ENCODE data around the gene ARHGAP21.

The ARHGAP21 gene

GRCh38 chr10:24569828-24570657, 153.6 kb downstream of the ARHGAP21 start:
- no peak for DNase-seq

DNA sequence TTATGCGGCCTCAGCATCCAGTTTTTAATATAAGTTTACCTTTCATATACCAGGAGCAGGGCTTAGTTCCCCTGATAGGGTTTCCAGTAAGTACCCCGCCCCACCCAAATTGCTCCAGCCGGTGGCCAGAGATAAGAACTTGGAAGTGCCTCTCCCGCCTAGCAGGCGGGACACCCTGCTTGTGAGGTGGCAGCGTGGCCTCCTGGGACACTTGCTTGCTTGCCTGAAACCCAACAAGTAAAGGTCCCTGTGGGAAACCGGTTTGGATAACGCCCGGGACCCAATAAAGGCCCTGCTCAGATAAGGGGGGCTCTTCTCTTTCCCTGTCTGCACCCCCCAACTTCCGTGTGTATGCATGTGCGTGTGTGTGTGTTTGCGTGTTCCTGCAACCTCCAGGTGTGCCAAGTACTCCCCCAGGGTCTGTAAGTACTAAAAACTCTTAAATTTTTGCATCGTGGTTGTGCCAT, 154.3 kb downstream of the ARHGAP21 start:
- no peak for DNase-seq

GRCh38 chr10:24568042-24568441, 155.6 kb downstream of the ARHGAP21 start:
- no peak for DNase-seq

DNA sequence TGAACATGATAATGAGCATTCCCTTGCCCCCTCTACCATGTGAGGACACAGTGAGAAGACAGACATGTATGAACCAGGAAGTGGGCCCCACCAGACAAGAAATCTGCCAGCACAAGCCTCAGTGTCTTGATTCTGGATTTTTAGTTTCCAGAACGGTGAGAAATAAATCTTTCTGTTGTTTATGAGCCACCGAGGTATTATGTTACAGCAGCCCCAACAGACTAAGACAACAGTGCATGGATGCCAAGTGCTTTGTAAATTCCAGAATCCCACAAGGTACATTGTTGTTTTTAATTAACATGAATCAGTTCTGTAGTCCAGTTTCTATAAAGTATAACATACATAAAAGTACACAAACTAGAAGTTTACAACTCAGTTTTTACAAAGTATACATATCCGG, 162.2 kb downstream of the ARHGAP21 start:
- no peak for DNase-seq

DNA sequence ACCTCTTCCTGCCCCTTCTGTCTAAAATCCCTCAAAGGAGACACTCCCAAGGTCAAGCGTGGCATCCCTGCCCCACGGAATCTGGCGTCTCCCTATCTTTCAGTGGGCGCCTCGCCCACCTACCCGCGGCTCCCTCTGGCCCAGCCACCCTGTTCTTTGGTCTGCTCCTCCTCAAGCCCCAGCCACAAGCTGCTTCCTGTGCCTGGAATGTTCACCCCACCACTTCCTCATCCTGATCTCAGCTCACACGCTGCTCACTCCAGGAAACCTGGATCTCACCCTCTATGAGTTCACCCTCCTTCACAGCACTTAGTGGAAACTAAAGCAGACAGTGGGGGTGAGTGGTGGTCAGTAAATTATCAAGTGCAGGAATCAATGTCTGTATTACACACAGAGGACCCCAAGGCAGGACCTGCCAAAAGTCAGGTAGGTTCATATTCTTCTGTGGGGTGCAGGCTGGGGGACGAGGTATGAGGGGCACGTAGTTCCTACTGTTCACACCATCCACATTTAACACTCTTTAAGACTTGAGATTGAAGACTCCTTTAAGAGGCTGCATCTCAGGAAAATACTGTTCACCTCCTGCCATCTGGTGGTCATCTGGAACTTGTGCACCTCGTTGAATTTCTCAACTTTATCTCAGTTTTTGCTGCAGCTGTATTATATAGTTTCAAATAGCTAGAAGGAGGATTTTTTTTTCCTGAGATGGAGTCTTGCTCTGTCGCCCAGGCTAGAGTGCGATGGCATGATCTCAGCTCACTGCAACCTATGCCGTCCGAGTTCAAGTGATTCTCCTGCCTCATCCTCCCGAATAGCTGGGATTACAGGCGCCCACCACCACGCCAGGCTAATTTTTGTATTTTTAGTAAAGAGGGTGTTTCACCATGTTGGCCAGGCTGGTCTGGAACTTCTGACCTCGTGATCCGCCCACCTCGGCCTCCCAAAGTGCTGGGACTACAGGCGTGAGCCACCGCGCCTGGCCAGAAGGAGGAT, 166.6 kb downstream of the ARHGAP21 start:
- DNase-seq, result no peak

DNA sequence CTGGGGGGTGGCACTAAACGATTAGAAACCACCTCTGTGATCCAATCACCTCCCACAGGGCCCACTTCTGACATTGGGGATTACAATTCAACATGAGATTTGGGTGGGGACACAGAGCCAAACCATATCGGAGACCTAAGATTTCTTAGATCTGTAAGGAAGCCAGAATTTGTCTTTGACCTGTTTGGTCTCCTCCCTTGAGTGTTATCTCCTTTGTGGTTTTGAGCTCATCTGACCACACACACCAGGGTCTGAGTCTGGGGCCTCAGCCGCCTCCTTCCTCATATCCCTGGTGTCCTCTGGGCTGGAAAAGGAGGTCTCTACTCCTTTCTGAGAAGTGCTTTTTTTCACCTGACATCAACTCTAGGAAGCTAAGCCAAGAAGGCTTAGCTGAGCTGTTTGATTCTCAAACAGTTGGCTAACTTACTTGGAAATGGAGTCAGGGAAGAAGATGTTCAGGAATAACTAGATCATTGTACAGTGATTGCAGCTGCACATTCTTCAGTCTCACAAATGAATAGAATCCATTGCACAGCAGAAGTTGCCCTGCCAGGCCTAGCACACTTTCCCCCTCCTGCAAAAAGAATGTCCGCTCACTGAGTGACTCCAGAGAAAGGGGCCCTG, 167.4 kb downstream of the ARHGAP21 start:
- DNase-seq, result no peak

DNA sequence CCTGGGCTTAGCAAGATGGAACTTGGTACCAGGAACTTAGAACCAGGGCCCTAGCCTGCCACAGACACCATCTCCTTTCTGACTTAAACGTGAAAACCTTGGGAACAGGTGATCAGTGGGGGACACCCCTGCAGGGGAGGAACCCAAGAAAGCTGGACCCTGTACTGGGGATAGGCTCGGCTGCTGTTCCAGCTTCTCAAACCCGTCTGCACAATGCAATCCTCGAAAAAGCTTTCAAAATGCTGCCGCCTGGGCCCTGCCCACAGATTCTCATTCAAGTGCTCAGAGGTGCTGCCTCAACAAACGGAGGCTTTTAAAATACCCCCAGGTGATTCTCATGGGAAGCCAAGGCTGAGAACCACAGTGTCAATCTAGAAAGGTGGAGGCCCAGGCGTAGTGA, 169.7 kb downstream of the ARHGAP21 start:
- DNase-seq, result no peak

- DNase-seq, result no peak
Observed at GRCh38 chr10:24553051-24553612, 170.6 kb downstream of the ARHGAP21 start.

DNA sequence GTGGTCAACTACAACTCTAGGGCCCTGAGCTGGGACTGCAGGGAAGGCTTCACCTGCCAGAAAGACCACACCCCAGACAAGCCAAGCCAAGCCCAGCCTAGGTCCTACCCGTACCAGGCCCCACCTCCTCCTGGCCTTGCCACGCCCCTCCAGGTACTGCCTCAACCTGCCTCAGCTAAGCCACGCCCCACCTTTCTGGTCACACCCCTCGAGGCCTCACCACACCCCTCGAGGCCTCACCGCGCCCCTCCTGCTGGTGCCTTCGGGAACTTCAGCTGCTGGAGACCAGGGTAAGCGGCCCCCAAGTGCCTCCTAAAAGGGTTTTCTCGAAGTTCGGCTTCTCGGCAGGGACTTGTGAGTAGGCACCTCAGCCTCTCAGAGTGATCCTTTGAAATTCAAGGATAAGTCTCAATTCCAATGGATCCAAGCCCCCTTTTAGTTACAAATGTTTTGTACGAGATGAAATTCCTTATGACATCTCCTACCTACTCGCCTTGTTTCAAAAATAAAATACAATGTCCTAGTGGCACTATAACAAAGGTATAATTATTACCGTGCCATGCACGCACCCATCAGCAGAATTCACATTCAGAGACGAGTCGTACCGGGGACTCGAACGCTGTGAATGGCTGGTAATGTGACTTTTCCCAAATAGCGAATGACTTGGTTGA, 171.2 kb downstream of the ARHGAP21 start:
- no peak for DNase-seq

DNA sequence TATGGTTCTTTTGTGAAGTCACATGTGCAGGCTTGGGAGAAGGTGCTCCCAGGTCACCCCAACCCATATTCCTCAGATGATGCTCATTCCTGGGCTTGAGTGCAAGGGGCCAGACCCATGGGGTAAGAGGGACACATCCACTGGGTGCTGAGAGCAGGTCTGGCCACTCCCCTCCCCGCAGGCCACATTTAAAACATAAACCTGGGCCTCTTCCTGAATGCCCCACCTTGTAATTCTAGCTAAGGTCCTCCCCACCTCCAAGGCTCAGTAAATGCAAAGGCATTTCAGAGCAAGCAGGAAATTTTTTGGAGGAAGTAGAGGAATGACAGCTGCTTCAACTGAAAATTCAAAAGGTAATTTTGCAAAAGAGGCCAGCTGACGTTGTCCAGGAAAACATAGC, 172.5 kb downstream of the ARHGAP21 start:
- no peak for DNase-seq

GRCh38 chr10:24550680-24551079, 173.0 kb downstream of the ARHGAP21 start:
- DNase-seq, result no peak

GRCh38 chr10:24545585-24545984, 178.1 kb downstream of the ARHGAP21 start:
- no peak for DNase-seq

DNA sequence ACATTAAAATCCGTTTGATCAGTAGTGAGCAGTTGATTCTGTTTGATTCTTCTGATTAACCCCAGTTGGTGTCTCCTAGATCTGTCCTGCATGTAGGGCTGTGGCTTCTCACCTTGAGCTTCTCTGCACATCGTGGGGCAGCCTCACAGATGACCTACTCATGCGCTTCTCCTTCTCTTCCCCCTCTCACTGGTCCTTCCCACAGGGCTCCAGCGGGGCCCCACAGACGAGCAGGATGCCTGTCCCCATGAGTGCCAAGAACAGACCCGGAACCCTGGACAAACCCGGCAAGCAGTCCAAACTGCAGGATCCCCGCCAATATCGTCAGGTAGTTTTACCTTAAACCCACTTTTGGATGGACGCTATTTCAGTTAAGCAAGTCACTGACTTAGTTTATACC, 178.9 kb downstream of the ARHGAP21 start:
- no peak for DNase-seq

DNA sequence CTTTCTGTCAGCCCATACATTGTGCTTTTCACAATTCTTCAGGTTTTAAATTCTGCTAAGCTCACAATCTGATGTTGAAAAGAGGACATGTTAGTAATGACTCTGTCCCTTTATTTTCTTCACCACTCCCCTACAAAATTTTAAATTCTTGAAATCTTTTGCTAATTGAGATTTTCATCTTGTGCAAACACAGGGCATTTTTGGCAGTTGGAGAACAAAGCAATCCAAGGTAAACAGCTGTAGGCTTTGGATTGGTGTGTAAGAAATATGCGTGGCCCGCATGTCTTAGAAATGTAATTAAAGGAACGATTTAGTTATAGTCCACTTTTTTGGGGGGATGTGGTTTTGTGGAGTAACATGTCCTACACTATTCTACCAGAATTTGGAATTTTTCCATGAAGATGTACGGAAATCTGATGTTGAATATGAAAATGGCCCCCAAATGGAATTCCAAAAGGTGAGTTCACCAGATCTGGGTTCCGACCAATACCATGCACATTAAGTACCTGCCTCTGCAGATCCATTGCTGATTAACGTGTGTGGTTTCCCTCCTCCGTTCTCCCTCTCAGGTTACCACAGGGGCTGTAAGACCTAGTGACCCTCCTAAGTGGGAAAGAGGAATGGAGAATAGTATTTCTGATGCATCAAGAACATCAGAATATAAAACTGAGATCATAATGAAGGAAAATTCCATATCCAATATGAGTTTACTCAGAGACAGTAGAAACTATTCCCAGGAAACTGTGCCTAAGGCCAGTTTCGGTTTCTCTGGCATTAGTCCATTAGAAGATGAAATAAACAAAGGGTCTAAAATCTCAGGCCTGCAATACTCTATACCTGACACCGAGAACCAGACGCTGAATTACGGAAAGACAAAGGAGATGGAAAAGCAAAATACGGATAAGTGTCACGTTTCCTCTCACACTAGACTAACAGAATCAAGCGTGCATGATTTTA, 181.1 kb downstream of the ARHGAP21 start:
- DNase-seq, result no peak

DNA sequence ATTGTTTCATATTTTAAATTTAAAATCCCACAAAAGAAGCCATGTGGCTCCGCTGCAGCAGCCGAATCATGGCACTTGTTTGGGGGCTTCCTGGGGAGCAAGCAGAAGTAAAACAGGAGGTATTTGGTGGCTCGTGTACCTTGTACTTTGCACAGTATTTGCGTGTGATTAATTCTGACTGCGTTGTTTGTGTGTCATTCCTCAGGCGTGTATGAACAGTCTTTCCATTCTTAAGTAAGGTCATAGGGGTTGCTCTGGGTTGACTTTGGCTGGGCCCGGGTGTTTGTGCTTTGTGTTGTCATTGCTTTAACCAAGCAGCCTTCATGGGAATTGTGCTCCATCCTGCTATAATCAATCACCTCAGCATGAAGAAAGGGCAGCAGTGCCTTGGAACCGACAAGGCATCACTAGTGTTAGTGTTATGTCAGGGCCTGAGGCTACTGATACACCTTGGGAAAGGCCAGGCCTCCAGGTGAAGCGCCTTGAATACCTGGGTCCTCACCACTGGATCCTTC, 182.4 kb downstream of the ARHGAP21 start:
- no peak for DNase-seq

DNA sequence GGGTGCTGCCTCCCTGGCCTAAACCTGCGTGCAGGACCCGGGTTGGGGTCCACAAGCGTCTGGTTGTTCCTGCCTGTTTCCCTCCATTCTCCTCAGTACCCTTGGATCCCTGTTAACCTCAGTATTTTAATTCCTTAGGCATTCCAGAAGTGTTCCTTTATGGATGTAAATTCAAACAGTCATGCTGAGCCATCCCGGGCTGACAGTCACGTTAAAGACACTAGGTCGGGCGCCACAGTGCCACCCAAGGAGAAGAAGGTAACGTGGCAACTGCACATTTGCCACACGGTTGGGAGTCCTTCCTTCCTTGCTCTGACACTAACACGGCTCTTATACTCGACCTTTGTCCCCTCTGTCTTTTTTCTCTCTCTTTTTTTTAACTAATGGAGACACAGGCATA, 187.1 kb downstream of the ARHGAP21 start:
- DNase-seq, result no peak

DNA sequence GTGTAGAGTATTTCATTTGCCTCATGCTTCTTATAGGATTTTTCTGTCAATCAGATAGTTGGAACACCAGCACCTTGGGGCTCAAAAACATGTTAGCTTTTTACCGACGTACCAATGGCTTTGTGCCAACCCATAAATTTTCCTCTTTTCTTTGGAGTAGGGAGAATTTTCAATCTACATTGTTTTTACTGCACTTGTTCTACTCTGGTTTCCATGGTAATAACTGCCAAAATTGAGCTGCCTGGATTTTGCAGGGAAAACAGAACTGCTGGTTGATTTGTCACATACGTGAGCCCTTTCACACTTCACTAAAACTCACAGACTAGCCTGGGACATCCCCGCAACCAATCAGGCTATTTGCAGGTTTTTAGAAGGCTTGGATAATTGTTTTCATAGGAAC, 189.7 kb downstream of the ARHGAP21 start:
- DNase-seq, result no peak

Measured in DMS153 (cell line).